EH (cell line): ENCODE results near the gene TUBE1.

Experiments used
- DNase-seq: peaks from one replicate; pipeline ENCODE4 v3.0.0-alpha.2; 2015; ENCODE audit warnings: low read depth

Gene TUBE1

GRCh38 chr6:112036088-112036637 is 51.1 kb downstream of the TUBE1 start:
- DNase-seq = no peak

- DNase-seq = no peak
Observed at GRCh38 chr6:112034616-112034995, 52.7 kb downstream of the TUBE1 start.

GRCh38 chr6:112033791-112034615 is 53.3 kb downstream of the TUBE1 start:
- DNase-seq = no peak

GRCh38 chr6:112032728-112033127 is 54.6 kb downstream of the TUBE1 start:
- DNase-seq = no peak

GRCh38 chr6:112031960-112032359 is 55.3 kb downstream of the TUBE1 start:
- no peak for DNase-seq

GRCh38 chr6:112030961-112031660 is 56.2 kb downstream of the TUBE1 start:
- no peak for DNase-seq

GRCh38 chr6:112030206-112030960 is 56.9 kb downstream of the TUBE1 start:
- DNase-seq = no peak

GRCh38 chr6:112029045-112029822 is 58.0 kb downstream of the TUBE1 start:
- DNase-seq = peak; percentile 60

GRCh38 chr6:112027942-112028674 is 59.2 kb downstream of the TUBE1 start:
- peak; percentile 77 for DNase-seq

- no peak for DNase-seq
Observed at GRCh38 chr6:112026933-112027332, 60.3 kb downstream of the TUBE1 start.

GRCh38 chr6:112024464-112024863 is 62.8 kb downstream of the TUBE1 start:
- no peak for DNase-seq

GRCh38 chr6:112022749-112023148 is 64.5 kb downstream of the TUBE1 start:
- DNase-seq = no peak

- DNase-seq = no peak
Observed at GRCh38 chr6:112021691-112022310, 65.5 kb downstream of the TUBE1 start.
